Right atrium auricular region (tissue), 2 donors: Measurements from ENCODE around the gene OR2G6. TPM values are rescaled to one million over a fixed set of nuclear protein-coding genes. Genes with fewer than 3 reads are reported as not detected.
"Not testable (repeated sequence)": the region's sequence is repeated elsewhere in the genome, so short reads cannot be mapped to it uniquely, and the experiment has no call there.

Experiments used
- DNase-seq: peaks from one replicate; pipeline ENCODE4 v3.0.0-alpha.2; 2019; ENCODE audit warnings: low spot score
- H3K27ac ChIP-seq, 2 donors: fragments of 200-600 bp; sonication (generic); 1 replicate in 1 of 2; 2 replicates in 1 of 2; pipeline ENCODE4 v1.5.1; 2016 to 2019
- H3K27me3 ChIP-seq, 2 donors: fragments of 200-600 bp; sonication (generic); one replicate each; pipeline versions ENCODE4 v1.5.1 to v1.6.0; 2017 to 2019
- H3K36me3 ChIP-seq: fragments of 200-600 bp; sonication (generic); one replicate; pipeline ENCODE4 v1.5.1; 2016
- H3K4me1 ChIP-seq, 2 donors: fragments of 200-600 bp; sonication (generic); one replicate each; pipeline versions ENCODE4 v1.5.1 to v1.6.0; 2017 to 2019
- H3K4me3 ChIP-seq, 2 donors: fragments of 200-600 bp; sonication (generic); 1 replicate in 1 of 2; 2 replicates in 1 of 2; pipeline ENCODE4 v1.5.1; 2017 to 2019; ENCODE audit warnings: mild to moderate bottlenecking in 1 of 2, moderate library complexity in 1 of 2
- H3K9me3 ChIP-seq, 2 donors: fragments of 200-600 bp; sonication (generic); one replicate each; pipeline ENCODE4 v1.5.1; 2019
- CTCF ChIP-seq, 2 donors: fragments of 200-600 bp; sonication (generic); IDR thresholded peaks; one replicate each; pipeline ENCODE4 v1.5.1; 2019; ENCODE audit warnings: antibody characterized with exemption in 2 of 2
- total RNA-seq, 2 donors: library from RNA; depleted of rRNA; stranded (reverse); fragments of >200 nt; gene quantifications; one replicate each; pipeline ENCODE4 v1.1.0, GENCODE V29; 2016

Gene OR2G6
- total RNA-seq, 2 donors from 2014 or later, result not detected

- no peak for DNase-seq
- H3K4me1 ChIP-seq, result no peaks in the 10 kb centered on the region
- H3K4me3 ChIP-seq, result no peak overlapping the region
- H3K9me3 ChIP-seq, result no peaks in the 10 kb centered on the region
- H3K27ac ChIP-seq, result no peak overlapping the region
- H3K36me3 ChIP-seq, result no peaks in the 10 kb centered on the region
- no peaks in the 10 kb centered on the region for H3K27me3 ChIP-seq
- no peak for TF ChIP-seq CTCF (IDR thresholded peaks at IDR 0.05)
These were observed 14.0 kb downstream of the OR2G6 start for GRCh38 chr1:248521856-248522255.

GRCh38 chr1:248537449-248537848 is 29.6 kb downstream of the OR2G6 start:
- not testable (repeated sequence) for H3K27ac ChIP-seq, H3K36me3 ChIP-seq, H3K4me1 ChIP-seq, H3K9me3 ChIP-seq, H3K4me3 ChIP-seq, H3K27me3 ChIP-seq, DNase-seq

GRCh38 chr1:248547383-248547782 is 39.5 kb downstream of the OR2G6 start:
- not testable (repeated sequence) for H3K4me3 ChIP-seq, DNase-seq, H3K36me3 ChIP-seq, H3K27me3 ChIP-seq, H3K27ac ChIP-seq, H3K9me3 ChIP-seq, H3K4me1 ChIP-seq

- H3K4me3 ChIP-seq, H3K36me3 ChIP-seq, H3K27me3 ChIP-seq, H3K4me1 ChIP-seq, H3K9me3 ChIP-seq, DNase-seq, H3K27ac ChIP-seq: not testable (repeated sequence)
These were observed 43.2 kb downstream of the OR2G6 start for GRCh38 chr1:248551027-248551426.

- not testable (repeated sequence) for DNase-seq, H3K9me3 ChIP-seq, H3K36me3 ChIP-seq, H3K4me3 ChIP-seq, H3K27me3 ChIP-seq, H3K4me1 ChIP-seq, H3K27ac ChIP-seq
These were observed 54.8 kb downstream of the OR2G6 start, which contains the start of gene OR2T29 for GRCh38 chr1:248562672-248563071. Gene OR2T29 (minus strand): TSS chr1:248562772. CDS start chr1:248559491, 3,281 bp downstream.

GRCh38 chr1:248565530-248566373 is 57.9 kb downstream of the OR2G6 start:
- not testable (repeated sequence) for DNase-seq, H3K4me1 ChIP-seq, H3K9me3 ChIP-seq, H3K27ac ChIP-seq, H3K4me3 ChIP-seq, H3K27me3 ChIP-seq, H3K36me3 ChIP-seq

GRCh38 chr1:248569049-248569448 is 61.2 kb downstream of the OR2G6 start:
- H3K27me3 ChIP-seq, H3K36me3 ChIP-seq, H3K4me1 ChIP-seq, H3K4me3 ChIP-seq, H3K27ac ChIP-seq, DNase-seq, H3K9me3 ChIP-seq: not testable (repeated sequence)

GRCh38 chr1:248570811-248571210 is 62.9 kb downstream of the OR2G6 start:
- H3K9me3 ChIP-seq, DNase-seq, H3K4me1 ChIP-seq, H3K27ac ChIP-seq, H3K27me3 ChIP-seq, H3K36me3 ChIP-seq, H3K4me3 ChIP-seq: not testable (repeated sequence)

GRCh38 chr1:248572049-248572448 is 64.2 kb downstream of the OR2G6 start:
- not testable (repeated sequence) for H3K4me3 ChIP-seq, H3K4me1 ChIP-seq, H3K27me3 ChIP-seq, DNase-seq, H3K36me3 ChIP-seq, H3K27ac ChIP-seq, H3K9me3 ChIP-seq

- H3K4me3 ChIP-seq, DNase-seq, H3K9me3 ChIP-seq, H3K4me1 ChIP-seq, H3K27me3 ChIP-seq, H3K36me3 ChIP-seq, H3K27ac ChIP-seq: not testable (repeated sequence)
These were observed 66.0 kb downstream of the OR2G6 start for GRCh38 chr1:248573856-248574255.

GRCh38 chr1:248574657-248575056 is 66.8 kb downstream of the OR2G6 start, which contains the start of gene OR2T34:
Gene OR2T34 (minus strand): TSS chr1:248574757. CDS start chr1:248574757, 0 bp downstream.
- not testable (repeated sequence) for DNase-seq, H3K27ac ChIP-seq, H3K4me1 ChIP-seq, H3K9me3 ChIP-seq, H3K36me3 ChIP-seq, H3K4me3 ChIP-seq, H3K27me3 ChIP-seq
